H1 (cell line): ENCODE data around the gene DRC1. TPM values are rescaled to one million over a fixed set of nuclear protein-coding genes. Genes with fewer than 3 reads are reported as not detected.

Experiments
- CHD2 ChIP-seq: IDR thresholded peaks from 2 replicates; pipeline ENCODE4 v1.6.1; 2012; ENCODE audit warnings: low read length, improper control_type of control experiment
- CHD7 ChIP-seq: fragments of 300-600 bp; sonication (generic); IDR thresholded peaks from 2 replicates; pipeline ENCODE4 v1.7.1; 2012; ENCODE audit warnings: low read length, moderate library complexity, mild to moderate bottlenecking, inconsistent platforms; ENCODE audit not compliant: insufficient replicate concordance
- GABPA ChIP-seq: IDR thresholded peaks from 2 replicates; pipeline ENCODE4 v1.6.1; 2011; ENCODE audit warnings: mild to moderate bottlenecking, low read length, moderate library complexity, borderline replicate concordance; ENCODE audit not compliant: insufficient read depth
- HDAC2 ChIP-seq, 2 experiments: fragments of 300-600 bp in 1 of 2; sonication (generic) in 1 of 2; IDR thresholded peaks; 2 replicates each; pipeline ENCODE4 v1.6.1; 2011 to 2012; ENCODE audit warnings: low read depth in 2 of 2, low read length in 2 of 2, mild to moderate bottlenecking in 2 of 2, moderate library complexity in 2 of 2, borderline replicate concordance in 1 of 2, inconsistent platforms in 1 of 2
- HDAC6 ChIP-seq: IDR thresholded peaks from one replicate; pipeline ENCODE4 v1.7.1; 2012; ENCODE audit warnings: low read depth, mild to moderate bottlenecking, inconsistent platforms, low read length, moderate library complexity
- JUN ChIP-seq: IDR thresholded peaks from 2 replicates; pipeline ENCODE4 v1.6.1; 2011; ENCODE audit warnings: low read depth, mild to moderate bottlenecking, improper control_type of control experiment, low read length
- POLR2AphosphoS5 ChIP-seq: IDR thresholded peaks from 2 replicates; pipeline ENCODE4 v1.6.1; 2011; ENCODE audit warnings: low read depth, low read length
- SIN3A ChIP-seq, 2 experiments: IDR thresholded peaks in 1 of 2; conservative IDR thresholded peaks in 1 of 2; 2 replicates each; pipeline ENCODE4 v1.6.1; 2011 to 2012; ENCODE audit warnings: low read length in 2 of 2, improper control_type of control experiment in 1 of 2, low read depth in 1 of 2, mild to moderate bottlenecking in 1 of 2
- SP1 ChIP-seq: IDR thresholded peaks from 2 replicates; pipeline ENCODE4 v1.6.1; 2011; ENCODE audit warnings: low read depth, low read length
- polyA plus RNA-seq, 7 experiments: library from polyadenylated mRNA; depleted of rRNA in 3 of 7; stranded (reverse) in 5 of 7; unstranded in 2 of 7; fragments of >200 nt in 5 of 7; fragments of 200-250 nt in 2 of 7; gene quantifications; 1 replicate in 5 of 7; 2 replicates in 1 of 7; 4 replicates in 1 of 7; pipeline versions ENCODE4 v1.2.1 to v1.2.3, GENCODE V29; 2011 to 2013; ENCODE audit warnings: missing spikeins in 2 of 7, mixed read lengths in 2 of 7
- total RNA-seq: library from RNA; stranded (reverse); fragmentation: NEBNext Ultra II Directional; extraction: Animal tissue kit (Norgen Biotek cat#: 25700); gene quantifications from 2 replicates; pipeline ENCODE4 v1.2.1, GENCODE V29; 2021

Gene DRC1
- total and polyA plus RNA-seq, 2 of the 8 experiments (the other 6 are each of a cell fraction or from before 2014, with no cell fraction given), result 0.08 TPM; not detected in 1

DNA sequence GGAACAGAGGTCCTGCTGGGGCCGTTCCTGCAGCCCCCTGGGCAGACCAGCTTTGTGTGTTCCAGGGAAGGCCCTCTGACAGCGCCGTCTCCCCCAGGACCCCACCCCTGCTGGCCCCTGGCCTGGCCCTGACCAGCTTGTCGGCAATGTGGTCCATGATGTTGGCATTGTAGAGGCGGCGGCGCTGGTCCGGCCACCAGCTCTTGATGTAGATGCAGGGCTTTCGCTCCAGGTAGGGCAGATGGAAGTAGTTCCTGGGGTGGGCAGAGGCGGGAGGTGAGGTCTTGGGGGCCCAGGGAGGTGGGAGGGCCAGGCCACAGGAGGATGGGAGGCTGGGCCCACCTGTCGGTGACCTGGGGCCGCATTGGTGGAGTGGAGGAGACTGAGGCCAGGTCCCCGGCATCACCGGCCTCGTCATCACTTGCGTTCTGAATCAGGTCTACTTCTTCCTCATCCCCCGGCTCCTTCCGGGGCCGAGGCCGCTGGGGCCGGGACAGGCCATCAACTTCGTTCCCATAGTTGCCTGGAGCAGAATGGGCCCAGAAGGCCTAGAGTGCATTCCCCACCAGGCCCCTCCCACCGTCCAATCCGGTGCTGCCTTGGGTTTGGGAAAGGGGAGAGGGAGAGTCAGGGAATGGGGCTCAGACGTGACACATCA is 77.5 kb downstream of the DRC1 start (continued):
- TF ChIP-seq CHD7, result no peak
- TF ChIP-seq GABPA, result no peak
- no peak for TF ChIP-seq JUN
- no peak for TF ChIP-seq HDAC6
- no peak for TF ChIP-seq SP1
- no peak for TF ChIP-seq CHD2
- TF ChIP-seq POLR2AphosphoS5, result no peak
- no peak for TF ChIP-seq HDAC2 (IDR thresholded peaks at IDR 0.05; ENCODE audit: borderline replicate concordance in 1 of 2, low read depth in 2 of 2, low read length in 2 of 2)
- no peak for TF ChIP-seq SIN3A (conservative IDR thresholded peaks at IDR 0.05 in 1 of 2, IDR thresholded peaks at IDR 0.05 in 1 of 2; ENCODE audit: low read depth in 1 of 2, low read length in 2 of 2)
